OCI-LY3 (cell line): ENCODE measurements around the gene MICALL2.

ENCODE experiments used
- H2AFZ ChIP-seq: fragments of 200-600, 300-600 bp; shearing (Covaris generic); 2 replicates; pipeline ENCODE4 v1.6.0; 2014; ENCODE audit warnings: antibody characterized with exemption, low read depth, low read length
- H3K27ac ChIP-seq: fragments of 200-600, 300-600 bp; sonication (generic); 2 replicates; pipeline ENCODE4 v1.5.1; 2014; ENCODE audit warnings: mild to moderate bottlenecking, low read length, moderate library complexity, mixed read lengths
- H3K27me3 ChIP-seq: fragments of 200-600, 300-600 bp; sonication (generic); 2 replicates; pipeline ENCODE4 v1.6.1; 2014; ENCODE audit warnings: low read depth, low read length, mixed read lengths
- H3K36me3 ChIP-seq: fragments of 200-600, 300-600 bp; sonication (generic); replicated peaks from 2 replicates; pipeline ENCODE3; 2014; ENCODE audit warnings: low read depth, low read length, mixed read lengths
- H3K4me1 ChIP-seq: fragments of 300-600, 200-600 bp; sonication (generic); 2 replicates; pipeline ENCODE4 v1.6.1; 2014; ENCODE audit warnings: low read length, mixed read lengths
- H3K4me2 ChIP-seq: fragments of 200-600, 300-600 bp; sonication (generic); 2 replicates; pipeline ENCODE4 v1.6.1; 2014; ENCODE audit warnings: low read length, mixed read lengths
- H3K4me3 ChIP-seq: fragments of 300-600, 200-600 bp; sonication (generic); 2 replicates; pipeline ENCODE4 v1.5.1; 2014; ENCODE audit warnings: antibody characterized with exemption, mild to moderate bottlenecking, low read length, moderate library complexity
- H3K79me2 ChIP-seq: fragments of 300-600, 200-600 bp; shearing (Covaris generic); 2 replicates; pipeline ENCODE4 v1.6.1; 2014; ENCODE audit warnings: mild to moderate bottlenecking, low read length, mixed read lengths
- H3K9ac ChIP-seq: fragments of 300-600, 200-600 bp; shearing (Covaris generic); 2 replicates; pipeline ENCODE4 v1.6.0; 2014; ENCODE audit warnings: mild to moderate bottlenecking, low read length, moderate library complexity
- H3K9me3 ChIP-seq: fragments of 200-600, 300-600 bp; shearing (Covaris generic); 2 replicates; pipeline ENCODE4 v1.6.1; 2014; ENCODE audit warnings: low read length, mixed read lengths; ENCODE audit not compliant: insufficient read depth
- H4K20me1 ChIP-seq: fragments of 200-600, 300-600 bp; sonication (generic); 2 replicates; pipeline ENCODE4 v1.6.1; 2016; ENCODE audit warnings: low read length, mixed read lengths; ENCODE audit not compliant: insufficient read depth
- CTCF ChIP-seq: fragments of 200-600, 300-600 bp; sonication (generic); IDR thresholded peaks from 2 replicates; pipeline ENCODE4 v1.5.1; 2014; ENCODE audit warnings: antibody characterized with exemption, low read length, low read depth
- EZH2phosphoT487 ChIP-seq: fragments of 200-600 bp; shearing (Covaris generic); IDR thresholded peaks from 2 replicates; pipeline ENCODE4 v1.6.1; 2018; ENCODE audit warnings: antibody characterized with exemption, mixed run types, low read depth

MICALL2 gene

GRCh38 chr7:1476859-1477258 is 17.6 kb upstream of the MICALL2 start:
- TF ChIP-seq CTCF: no peak
- no peak for TF ChIP-seq EZH2phosphoT487
- H3K4me2 ChIP-seq: no peak overlapping the region
- H3K4me1 ChIP-seq: no peaks in the 10 kb centered on the region
- no peaks in the 10 kb centered on the region for H3K79me2 ChIP-seq
- no peak overlapping the region for H3K27ac ChIP-seq
- H3K9ac ChIP-seq: no peak overlapping the region
- no peaks in the 10 kb centered on the region for H3K9me3 ChIP-seq
- H3K27me3 ChIP-seq: no peaks in the 10 kb centered on the region
- H2AFZ ChIP-seq: no peak overlapping the region
- H3K36me3 ChIP-seq: peaks cover 2% of the 10 kb centered on the region
- no peak overlapping the region for H3K4me3 ChIP-seq
- H4K20me1 ChIP-seq: no peaks in the 10 kb centered on the region

GRCh38 chr7:1475991-1476390 is 16.7 kb upstream of the MICALL2 start:
- H3K27ac ChIP-seq: no peak overlapping the region
- H3K9ac ChIP-seq: no peak overlapping the region
- no peaks in the 10 kb centered on the region for H3K79me2 ChIP-seq
- no peak overlapping the region for H3K4me2 ChIP-seq
- no peaks in the 10 kb centered on the region for H3K27me3 ChIP-seq
- TF ChIP-seq CTCF (no peak), EZH2phosphoT487 (no peak)
- H3K4me1 ChIP-seq: no peaks in the 10 kb centered on the region
- H3K9me3 ChIP-seq: no peaks in the 10 kb centered on the region
- no peak overlapping the region for H3K4me3 ChIP-seq
- H4K20me1 ChIP-seq: no peaks in the 10 kb centered on the region
- H3K36me3 ChIP-seq: peaks cover 2% of the 10 kb centered on the region
- H2AFZ ChIP-seq: no peak overlapping the region

GRCh38 chr7:1475393-1475792 is 16.1 kb upstream of the MICALL2 start:
- Histone ChIP-seq H3K4me3 (no peak overlapping the region), H3K36me3 (peaks cover 2% of the 10 kb centered on the region)

GRCh38 chr7:1474736-1475135 is 15.5 kb upstream of the MICALL2 start:
- H3K9ac ChIP-seq: no peak overlapping the region
- H3K9me3 ChIP-seq: no peaks in the 10 kb centered on the region
- no peaks in the 10 kb centered on the region for H4K20me1 ChIP-seq
- no peak overlapping the region for H3K4me3 ChIP-seq
- TF ChIP-seq EZH2phosphoT487 (no peak), CTCF (no peak)
- H3K27me3 ChIP-seq: no peaks in the 10 kb centered on the region
- H3K4me1 ChIP-seq: no peaks in the 10 kb centered on the region
- H3K4me2 ChIP-seq: no peak overlapping the region
- H3K79me2 ChIP-seq: no peaks in the 10 kb centered on the region
- H3K36me3 ChIP-seq: peaks cover 2% of the 10 kb centered on the region
- no peak overlapping the region for H3K27ac ChIP-seq
- H2AFZ ChIP-seq: no peak overlapping the region

More at GRCh38 chr7:1475393-1475792, 16.1 kb upstream of the MICALL2 start:
- H3K79me2 ChIP-seq: no peaks in the 10 kb centered on the region
- TF ChIP-seq EZH2phosphoT487: no peak
- TF ChIP-seq CTCF: no peak
- no peaks in the 10 kb centered on the region for H3K9me3 ChIP-seq
- H3K27me3 ChIP-seq: no peaks in the 10 kb centered on the region
- no peak overlapping the region for H2AFZ ChIP-seq
- H4K20me1 ChIP-seq: no peaks in the 10 kb centered on the region
- no peak overlapping the region for H3K9ac ChIP-seq
- no peak overlapping the region for H3K4me2 ChIP-seq
- no peak overlapping the region for H3K27ac ChIP-seq
- no peaks in the 10 kb centered on the region for H3K4me1 ChIP-seq
